Upper lobe of left lung (tissue), 6 donors: ENCODE measurements around the gene CCNDBP1. TPM values are rescaled to one million over a fixed set of nuclear protein-coding genes. Genes with fewer than 3 reads are reported as not detected.
"Not testable (repeated sequence)": the region's sequence is repeated elsewhere in the genome, so short reads cannot be mapped to it uniquely, and the experiment has no call there.

Experiments
- ATAC-seq, 2 donors: fragments of 200-7000 bp; cut with Tn5 transposase; one replicate each; pipeline ENCODE4 v1.9.1; 2022; ENCODE audit warnings: mild to moderate bottlenecking in 2 of 2, moderate library complexity in 2 of 2; ENCODE audit not compliant: low FRiP score in 2 of 2
- DNase-seq, 2 donors: peaks; one replicate each; pipeline ENCODE4 v3.0.0-alpha.2; 2019 to 2020
- H3K27ac ChIP-seq, 4 donors: fragments of 200-600 bp; sonication (generic); one replicate each; pipeline ENCODE4 v1.5.1; 2016 to 2019
- H3K27me3 ChIP-seq, 4 donors: fragments of 200-600 bp; sonication (generic); one replicate each; pipeline ENCODE4 v1.5.1; 2017 to 2019
- H3K36me3 ChIP-seq, 4 donors: fragments of 200-600 bp; sonication (generic); one replicate each; pipeline ENCODE4 v1.5.1; 2016 to 2019
- H3K4me1 ChIP-seq, 4 donors: fragments of 200-600 bp; sonication (generic); one replicate each; pipeline ENCODE4 v1.5.1; 2018 to 2019
- H3K4me3 ChIP-seq, 4 donors: fragments of 200-600 bp; sonication (generic); one replicate each; pipeline ENCODE4 v1.5.1; 2017 to 2019; ENCODE audit warnings: mild to moderate bottlenecking in 2 of 4, moderate library complexity in 1 of 4
- H3K9me3 ChIP-seq, 4 donors: fragments of 200-600 bp; sonication (generic); one replicate each; pipeline ENCODE4 v1.5.1; 2018 to 2019
- CTCF ChIP-seq, 6 experiments: fragments of 450-650 bp in 4 of 6; fragments of 200-600 bp in 2 of 6; sonication (generic) in 2 of 6; IDR thresholded peaks; one replicate each; pipeline ENCODE4 v1.5.1; 2016 to 2019; ENCODE audit warnings: antibody characterized with exemption in 6 of 6
- EP300 ChIP-seq, 4 donors: sonication (generic); formaldehyde crosslinking; IDR thresholded peaks; one replicate each; pipeline ENCODE4 v1.5.1; 2017; ENCODE audit warnings: antibody characterized with exemption in 4 of 4, control low read depth in 2 of 4
- POLR2A ChIP-seq, 4 donors: fragments of 450-650 bp; IDR thresholded peaks; one replicate each; pipeline ENCODE4 v1.5.1; 2016 to 2017; ENCODE audit warnings: antibody characterized with exemption in 4 of 4, mild to moderate bottlenecking in 2 of 4
- POLR2AphosphoS5 ChIP-seq, 2 donors: sonication (generic); formaldehyde crosslinking; IDR thresholded peaks; one replicate each; pipeline ENCODE4 v1.5.1; 2017; ENCODE audit warnings: antibody characterized with exemption in 2 of 2
- WGBS, 2 donors: methylation state at CpG; one replicate each; pipeline ENCODE4 v1.1.5; 2017 to 2018; 5-methylcytosine and 5-hydroxymethylcytosine counted together
- total RNA-seq, 6 donors: library from RNA; depleted of rRNA in 4 of 6; stranded (reverse); fragments of >200 nt in 4 of 6; gene quantifications; one replicate each; pipeline versions ENCODE4 v1.1.0 to v1.2.1, GENCODE V29; 2016 to 2021
- donor health status: DM: no; HTN: no; CAD: no; lungs with moderate emphysema.
- donor health status: DM: no; HTN: yes; CAD: no; lungs with severe emphysema.

Gene CCNDBP1
- total RNA-seq, 6 donors from 2014 or later = 56.1 to 117 (median 95.5) TPM

- Histone ChIP-seq H3K4me3 (no peak overlapping the region), H3K27ac (no peak overlapping the region), H3K4me1 (no peaks in the 10 kb centered on the region), H3K36me3 (peaks cover 3 to 70% (median 6%) of the 10 kb centered on the region in 4 donors), H3K9me3 (no peaks in the 10 kb centered on the region), H3K27me3 (no peaks in the 10 kb centered on the region)
- DNase-seq (no peak), ATAC-seq (no peak)
- TF ChIP-seq POLR2AphosphoS5 (IDR thresholded peaks at IDR 0.05) = no peak
- 49 to 58% methylated on average over 2 of the region's 2 CpGs for WGBS, 2 donors
Measured at GRCh38 chr15:43168192-43169107, 16.8 kb upstream of the CCNDBP1 start.

- H3K27me3 ChIP-seq = no peaks in the 10 kb centered on the region
- no peak overlapping the region for H3K4me3 ChIP-seq
- H3K36me3 ChIP-seq = peaks cover 4 to 70% (median 6%) of the 10 kb centered on the region in 4 donors
- DNase-seq = no peak
- TF ChIP-seq EP300 (IDR thresholded peaks at IDR 0.05) (no peak), CTCF (IDR thresholded peaks at IDR 0.05) (no peak), POLR2AphosphoS5 (IDR thresholded peaks at IDR 0.05) (no peak), POLR2A (IDR thresholded peaks at IDR 0.05) (no peak)
- WGBS, 2 donors = 88 to 91% methylated on average over 4 of the region's 4 CpGs
- no peak for ATAC-seq
- H3K4me1 ChIP-seq = no peaks in the 10 kb centered on the region
- H3K27ac ChIP-seq = no peak overlapping the region
- H3K9me3 ChIP-seq = no peaks in the 10 kb centered on the region
Measured at GRCh38 chr15:43169888-43170287, 15.3 kb upstream of the CCNDBP1 start.

- 96 to 97% methylated on average over 23 to 25 of the region's 25 CpGs for WGBS, 2 donors
- peak in 1 of 2 donors; percentile 32 for DNase-seq
- not testable (repeated sequence) for H3K4me1 ChIP-seq, H3K9me3 ChIP-seq, ATAC-seq, H3K4me3 ChIP-seq, H3K27ac ChIP-seq, H3K27me3 ChIP-seq
- H3K36me3 ChIP-seq = peaks cover 4 to 49% (median 17%) of the 10 kb centered on the region in 4 donors
Measured at GRCh38 chr15:43175656-43176309, 9.4 kb upstream of the CCNDBP1 start.

- not testable (repeated sequence) for H3K4me1 ChIP-seq, H3K27ac ChIP-seq, H3K4me3 ChIP-seq, H3K27me3 ChIP-seq, H3K9me3 ChIP-seq, ATAC-seq, DNase-seq
- WGBS, 2 donors = 83 to 90% methylated on average over 2 of the region's 2 CpGs
- peaks cover 9 to 49% (median 18%) of the 10 kb centered on the region in 4 donors for H3K36me3 ChIP-seq
Measured at GRCh38 chr15:43177147-43177546, 8.1 kb upstream of the CCNDBP1 start.

GRCh38 chr15:43183270-43183669 lies 1.9 kb upstream of the CCNDBP1 start:
- Histone ChIP-seq H3K9me3 (no peaks in the 10 kb centered on the region), H3K36me3 (peaks cover 6 to 16% (median 11%) of the 10 kb centered on the region in 4 donors), H3K27me3 (no peaks in the 10 kb centered on the region), H3K4me3 (no peak overlapping the region), H3K27ac (no peak overlapping the region), H3K4me1 (peaks cover 6 to 23% (median 15%) of the 10 kb centered on the region in 4 donors)
- ATAC-seq = no peak
- no peak for TF ChIP-seq CTCF (IDR thresholded peaks at IDR 0.05)
- TF ChIP-seq EP300 (IDR thresholded peaks at IDR 0.05) = no peak
- TF ChIP-seq POLR2A (IDR thresholded peaks at IDR 0.05) = no peak
- TF ChIP-seq POLR2AphosphoS5 (IDR thresholded peaks at IDR 0.05) = no peak
- DNase-seq = no peak
- 78 to 85% methylated on average over 3 of the region's 3 CpGs for WGBS, 2 donors

GRCh38 chr15:43184407-43185124 lies 637 bp upstream of the CCNDBP1 start:
- Histone ChIP-seq H3K27me3 (no peaks in the 10 kb centered on the region), H3K4me1 (peaks cover 6 to 24% (median 18%) of the 10 kb centered on the region in 4 donors), H3K36me3 (peaks cover 6 to 21% (median 13%) of the 10 kb centered on the region in 4 donors), H3K27ac (peak overlapping the region; percentile 95 to 98 (median 96)), H3K9me3 (no peaks in the 10 kb centered on the region), H3K4me3 (peak overlapping the region in 2 of 4 donors; percentile 84 to 98)
- WGBS, 2 donors = 78 to 79% methylated on average over 9 of the region's 9 CpGs
- TF ChIP-seq POLR2AphosphoS5 (IDR thresholded peaks at IDR 0.05) (no peak), CTCF (IDR thresholded peaks at IDR 0.05) (no peak), POLR2A (IDR thresholded peaks at IDR 0.05) (no peak), EP300 (IDR thresholded peaks at IDR 0.05) (no peak)
- DNase-seq = no peak
- no peak for ATAC-seq
